ENCODE data around the gene POR. TPM values are rescaled to one million over a fixed set of nuclear protein-coding genes. Genes with fewer than 3 reads are reported as not detected.

The POR gene
- total and polyA plus RNA-seq, 2 of the 13 experiments (the other 11 are each of a cell fraction or from before 2014, with no cell fraction given) = 145 to 266 TPM

GRCh38 chr7:75994388-75995051 lies 79.6 kb downstream of the POR start, which contains the start of gene TMEM120A (continued):
- TF ChIP-seq NR2F2 (IDR thresholded peaks at IDR 0.05; ENCODE audit: borderline replicate concordance, low read depth) (peak; percentile 17; the same call in 1 of the 2 replicates), ATAD3A (CRISPR knock-in tag; IDR thresholded peaks at IDR 0.05) (no peak), FOXK1 (CRISPR knock-in tag; IDR thresholded peaks at IDR 0.05; ENCODE audit: borderline replicate concordance, low read depth) (no peak), POGZ (CRISPR knock-in tag; IDR thresholded peaks at IDR 0.05) (peak; percentile 81), EHMT2 (IDR thresholded peaks at IDR 0.05; ENCODE audit: borderline replicate concordance, low read depth, low read length) (no peak), TOE1 (CRISPR knock-in tag; IDR thresholded peaks at IDR 0.05) (no peak; the same call in 1 of the 2 replicates), NFE2 (CRISPR knock-in tag; IDR thresholded peaks at IDR 0.05) (no peak), ZFP1 (CRISPR knock-in tag; IDR thresholded peaks at IDR 0.05) (no peak), ERF (CRISPR knock-in tag; IDR thresholded peaks at IDR 0.05) (peak; percentile 57; the same call in 1 of the 2 replicates), TERF1 (CRISPR knock-in tag; IDR thresholded peaks at IDR 0.05) (no peak), SCMH1 (CRISPR knock-in tag; IDR thresholded peaks at IDR 0.05; ENCODE audit: borderline replicate concordance) (no peak), IKZF4 (CRISPR knock-in tag; IDR thresholded peaks at IDR 0.05; ENCODE audit: borderline replicate concordance, low read depth, not compliant biosample characterization) (no peak), ZNF790 (CRISPR knock-in tag; IDR thresholded peaks at IDR 0.05; ENCODE audit: borderline replicate concordance) (no peak), DBP (CRISPR knock-in tag; IDR thresholded peaks at IDR 0.05; ENCODE audit: not compliant biosample characterization) (no peak), CCAR2 (optimal IDR thresholded peaks at IDR 0.05; ENCODE audit: low read depth, low read length) (no peak), RFXANK (CRISPR knock-in tag; IDR thresholded peaks at IDR 0.05) (peak; percentile 67; the same call in 1 of the 2 replicates), MAF1 (CRISPR knock-in tag; IDR thresholded peaks at IDR 0.05; ENCODE audit: borderline replicate concordance) (no peak; the same call in 1 of the 2 replicates), ZNF335 (CRISPR knock-in tag; IDR thresholded peaks at IDR 0.05) (0 out of 2 replicates have a peak, but pooled peaks have one; percentile 35), DNMT1 (CRISPR knock-in tag; IDR thresholded peaks at IDR 0.05) (no peak), MXD4 (CRISPR knock-in tag; IDR thresholded peaks at IDR 0.05) (peak; percentile 77; the same call in 1 of the 2 replicates), PRDM10 (CRISPR knock-in tag; IDR thresholded peaks at IDR 0.05; ENCODE audit: low read depth) (peak; percentile 77; the same call in 1 of the 2 replicates), KMT2B (CRISPR knock-in tag; IDR thresholded peaks at IDR 0.05) (peak; percentile 77; the same call in 1 of the 2 replicates), SOX5 (CRISPR knock-in tag; IDR thresholded peaks at IDR 0.05; ENCODE audit: borderline replicate concordance) (peak; percentile 16; the same call in 1 of the 2 replicates), ZNF572 (CRISPR knock-in tag; IDR thresholded peaks at IDR 0.05) (no peak), HBP1 (CRISPR knock-in tag; IDR thresholded peaks at IDR 0.05; ENCODE audit: low read depth) (peak; percentile 13; the same call in 1 of the 2 replicates)
